Fibroblast of mammary gland (primary cell): Measurements from ENCODE around the gene LGI2.

Source experiments
- DNase-seq: peaks from one replicate; pipeline ENCODE4 v3.0.0-alpha.2; 2010; ENCODE audit warnings: low read depth
- H3K4me3 ChIP-seq: 2 replicates; pipeline ENCODE4 v1.5.1; 2011; ENCODE audit warnings: low read depth, mild to moderate bottlenecking, low read length, moderate library complexity; ENCODE audit not compliant: control insufficient read depth
- TF ChIP-seq, protein P1 (sequence below): conservative IDR thresholded peaks from 2 replicates; pipeline ENCODE4 v1.5.1; 2011; ENCODE audit warnings: low read depth, low read length, inconsistent platforms; ENCODE audit not compliant: control insufficient read depth, insufficient read depth

The LGI2 gene

DNA sequence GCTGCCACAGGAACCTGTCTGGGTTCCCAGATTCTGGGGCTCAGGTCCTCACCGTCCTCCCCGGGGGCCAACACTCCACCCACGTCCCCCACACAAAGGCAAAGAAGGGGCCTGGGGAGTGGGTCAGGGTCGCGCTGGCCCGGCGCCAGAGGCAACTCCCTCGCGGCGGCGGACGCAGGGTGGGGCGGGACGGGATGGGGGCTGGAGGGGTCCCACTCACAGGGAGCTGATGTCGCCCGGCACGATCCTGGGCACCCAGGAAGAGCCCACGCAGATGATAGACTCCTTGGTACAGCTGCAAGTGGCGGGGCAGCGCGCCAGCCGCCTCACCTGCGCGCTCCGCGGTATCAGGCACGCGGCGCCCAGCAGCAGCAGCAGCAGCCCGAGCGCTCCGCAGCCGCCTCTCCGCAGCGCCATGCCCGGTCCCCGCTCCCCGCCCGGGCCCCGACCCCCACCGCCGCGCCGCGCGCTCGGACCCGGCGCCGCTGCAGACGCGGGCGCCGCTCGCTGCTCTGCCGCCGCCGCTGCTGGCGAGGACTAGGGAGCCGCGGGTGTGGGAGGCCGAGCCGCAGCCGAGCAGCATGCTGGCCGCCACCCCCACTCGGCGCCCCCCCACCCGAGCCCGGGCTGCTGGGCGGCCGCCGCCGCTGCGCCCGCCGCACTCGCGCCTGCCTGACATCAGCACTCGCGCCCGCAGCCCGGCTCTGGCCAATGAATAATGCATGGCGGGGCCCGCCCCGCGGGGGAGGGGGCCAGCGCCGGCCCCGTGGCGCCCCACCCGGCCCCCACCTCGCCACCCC is at the start of gene LGI2:
TSS of gene LGI2 (minus strand) at position 670 of the 800 bp plus-strand sequence. CDS start at position 417, 253 bp downstream.
- no peak for DNase-seq
- H3K4me3 ChIP-seq = peak within 1 kb of the TSS; percentile 17
- TF ChIP-seq, protein P1, sequence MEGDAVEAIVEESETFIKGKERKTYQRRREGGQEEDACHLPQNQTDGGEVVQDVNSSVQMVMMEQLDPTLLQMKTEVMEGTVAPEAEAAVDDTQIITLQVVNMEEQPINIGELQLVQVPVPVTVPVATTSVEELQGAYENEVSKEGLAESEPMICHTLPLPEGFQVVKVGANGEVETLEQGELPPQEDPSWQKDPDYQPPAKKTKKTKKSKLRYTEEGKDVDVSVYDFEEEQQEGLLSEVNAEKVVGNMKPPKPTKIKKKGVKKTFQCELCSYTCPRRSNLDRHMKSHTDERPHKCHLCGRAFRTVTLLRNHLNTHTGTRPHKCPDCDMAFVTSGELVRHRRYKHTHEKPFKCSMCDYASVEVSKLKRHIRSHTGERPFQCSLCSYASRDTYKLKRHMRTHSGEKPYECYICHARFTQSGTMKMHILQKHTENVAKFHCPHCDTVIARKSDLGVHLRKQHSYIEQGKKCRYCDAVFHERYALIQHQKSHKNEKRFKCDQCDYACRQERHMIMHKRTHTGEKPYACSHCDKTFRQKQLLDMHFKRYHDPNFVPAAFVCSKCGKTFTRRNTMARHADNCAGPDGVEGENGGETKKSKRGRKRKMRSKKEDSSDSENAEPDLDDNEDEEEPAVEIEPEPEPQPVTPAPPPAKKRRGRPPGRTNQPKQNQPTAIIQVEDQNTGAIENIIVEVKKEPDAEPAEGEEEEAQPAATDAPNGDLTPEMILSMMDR = no peak

DNA sequence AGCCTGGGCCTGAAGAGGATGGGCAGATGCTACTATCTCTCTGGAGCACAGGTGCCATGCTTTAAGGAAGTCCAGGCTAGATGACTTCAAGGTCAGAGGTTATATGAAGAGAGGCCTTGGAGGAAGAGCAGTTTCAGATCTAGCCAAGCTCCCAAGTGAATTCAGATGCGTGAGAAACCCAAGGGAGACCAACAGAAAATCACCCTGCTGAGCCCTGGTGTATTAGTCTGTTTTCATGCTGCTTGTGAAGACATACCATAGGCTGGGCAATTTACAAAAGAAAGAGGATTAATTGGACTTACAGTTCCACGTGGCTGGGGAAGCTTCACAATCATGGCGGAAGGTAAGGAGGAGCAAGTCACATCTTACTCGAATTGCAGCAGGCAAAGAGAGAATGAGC is 47.8 kb upstream of the LGI2 start:
- no peak for DNase-seq
- no peak overlapping the region for H3K4me3 ChIP-seq
- TF ChIP-seq, protein P1 = no peak

DNA sequence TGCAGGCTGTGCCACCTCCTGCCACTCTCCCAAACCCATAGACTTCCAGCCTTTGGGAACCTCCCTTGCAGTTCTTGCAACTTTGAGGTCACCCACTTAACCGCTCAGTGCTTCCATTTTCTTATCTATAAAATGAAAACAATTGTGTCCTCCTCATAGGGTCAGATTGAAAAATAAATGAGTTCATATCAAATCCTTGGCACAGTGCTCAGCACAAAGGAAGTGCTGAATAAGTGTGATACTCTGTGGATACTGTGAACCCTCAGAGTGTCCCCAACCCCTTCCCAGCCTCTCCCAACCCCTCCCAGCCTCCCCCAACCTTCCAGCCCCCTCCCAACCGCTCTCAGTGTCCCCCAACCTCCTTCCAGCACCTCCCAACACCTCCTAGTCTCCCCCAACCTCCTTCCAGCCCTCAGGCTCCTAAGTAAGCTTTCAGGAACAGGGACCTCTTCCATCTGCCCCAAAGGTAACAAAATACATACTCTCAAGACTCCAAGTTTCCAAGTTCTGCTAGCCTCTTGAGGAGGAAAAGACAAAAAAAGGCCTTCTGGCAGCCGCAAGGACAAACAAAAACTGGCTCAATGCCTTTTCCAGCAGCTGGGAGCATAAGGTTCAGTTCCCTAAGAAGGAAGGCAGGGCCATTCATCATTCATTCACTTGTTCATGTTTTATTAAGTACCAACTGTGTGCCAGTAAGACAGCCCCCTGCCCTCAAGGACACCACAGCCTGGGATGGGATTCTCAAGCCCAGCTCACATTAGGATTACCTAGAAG is 46.1 kb upstream of the LGI2 start:
- no peak for DNase-seq
- no peak overlapping the region for H3K4me3 ChIP-seq
- TF ChIP-seq, protein P1 = no peak

- TF ChIP-seq, protein P1 = no peak
Measured at GRCh38 chr4:25075851-25076250, 45.1 kb upstream of the LGI2 start.

DNA sequence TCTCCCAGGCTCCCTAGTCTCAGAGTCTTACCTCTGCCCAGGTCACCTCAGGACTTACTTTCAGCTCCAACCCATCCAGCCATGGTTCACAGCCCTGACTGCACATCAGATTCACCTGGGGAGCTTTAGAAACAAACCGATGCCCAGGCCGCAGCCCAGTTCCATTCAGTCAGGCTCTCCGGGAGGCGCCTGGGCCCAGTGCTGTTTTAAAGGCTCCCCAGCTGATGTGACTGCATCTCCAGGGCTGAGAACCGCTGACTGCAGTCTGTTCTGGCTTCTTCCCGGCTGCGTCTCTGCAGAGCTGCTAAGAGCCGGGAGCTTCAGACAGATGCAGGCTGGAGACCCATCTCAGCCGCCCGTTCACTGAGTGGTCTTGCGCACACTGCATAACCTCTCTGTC is 44.4 kb upstream of the LGI2 start:
- no peak for DNase-seq
- no peak overlapping the region for H3K4me3 ChIP-seq
- TF ChIP-seq, protein P1 = no peak

More at GRCh38 chr4:25075851-25076250, 45.1 kb upstream of the LGI2 start:
- H3K4me3 ChIP-seq = no peak overlapping the region
- no peak for DNase-seq

- H3K4me3 ChIP-seq = no peak overlapping the region
- TF ChIP-seq, protein P1 = no peak
Measured at GRCh38 chr4:25070545-25070944, 39.8 kb upstream of the LGI2 start.

More at GRCh38 chr4:25070545-25070944, 39.8 kb upstream of the LGI2 start:
- no peak for DNase-seq
